ENCODE data around the gene SDR42E2.

SDR42E2 gene

DNA sequence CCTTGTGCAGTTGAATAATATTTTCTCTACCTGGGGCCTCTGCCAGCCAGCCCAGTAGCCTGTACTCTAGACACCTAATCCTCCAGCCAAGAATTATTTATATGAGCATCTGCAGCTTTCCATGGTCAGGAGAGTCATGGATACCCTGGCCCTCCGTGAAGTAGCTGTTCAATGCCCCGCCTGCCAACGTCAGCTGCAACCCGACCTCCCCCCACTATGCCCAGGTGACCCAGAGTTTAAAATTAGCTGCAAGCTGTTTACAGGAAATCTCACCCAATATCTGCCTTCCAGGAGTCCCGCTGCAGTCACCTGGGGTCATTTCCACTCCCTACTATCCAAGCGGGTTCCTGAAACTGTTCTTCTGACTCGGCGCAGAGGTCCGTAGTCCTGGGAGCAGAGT lies 12.3 kb downstream of the SDR42E2 start:
- DNase-seq (ENCODE audit: low read depth) = no peak
- TF ChIP-seq, protein P1, sequence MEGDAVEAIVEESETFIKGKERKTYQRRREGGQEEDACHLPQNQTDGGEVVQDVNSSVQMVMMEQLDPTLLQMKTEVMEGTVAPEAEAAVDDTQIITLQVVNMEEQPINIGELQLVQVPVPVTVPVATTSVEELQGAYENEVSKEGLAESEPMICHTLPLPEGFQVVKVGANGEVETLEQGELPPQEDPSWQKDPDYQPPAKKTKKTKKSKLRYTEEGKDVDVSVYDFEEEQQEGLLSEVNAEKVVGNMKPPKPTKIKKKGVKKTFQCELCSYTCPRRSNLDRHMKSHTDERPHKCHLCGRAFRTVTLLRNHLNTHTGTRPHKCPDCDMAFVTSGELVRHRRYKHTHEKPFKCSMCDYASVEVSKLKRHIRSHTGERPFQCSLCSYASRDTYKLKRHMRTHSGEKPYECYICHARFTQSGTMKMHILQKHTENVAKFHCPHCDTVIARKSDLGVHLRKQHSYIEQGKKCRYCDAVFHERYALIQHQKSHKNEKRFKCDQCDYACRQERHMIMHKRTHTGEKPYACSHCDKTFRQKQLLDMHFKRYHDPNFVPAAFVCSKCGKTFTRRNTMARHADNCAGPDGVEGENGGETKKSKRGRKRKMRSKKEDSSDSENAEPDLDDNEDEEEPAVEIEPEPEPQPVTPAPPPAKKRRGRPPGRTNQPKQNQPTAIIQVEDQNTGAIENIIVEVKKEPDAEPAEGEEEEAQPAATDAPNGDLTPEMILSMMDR (IDR thresholded peaks at IDR 0.05; ENCODE audit: insufficient read depth, low read depth, low read length, missing control alignments) = no peak
- no peak overlapping the region for H3K4me3 ChIP-seq (ENCODE audit: low read length)

DNA sequence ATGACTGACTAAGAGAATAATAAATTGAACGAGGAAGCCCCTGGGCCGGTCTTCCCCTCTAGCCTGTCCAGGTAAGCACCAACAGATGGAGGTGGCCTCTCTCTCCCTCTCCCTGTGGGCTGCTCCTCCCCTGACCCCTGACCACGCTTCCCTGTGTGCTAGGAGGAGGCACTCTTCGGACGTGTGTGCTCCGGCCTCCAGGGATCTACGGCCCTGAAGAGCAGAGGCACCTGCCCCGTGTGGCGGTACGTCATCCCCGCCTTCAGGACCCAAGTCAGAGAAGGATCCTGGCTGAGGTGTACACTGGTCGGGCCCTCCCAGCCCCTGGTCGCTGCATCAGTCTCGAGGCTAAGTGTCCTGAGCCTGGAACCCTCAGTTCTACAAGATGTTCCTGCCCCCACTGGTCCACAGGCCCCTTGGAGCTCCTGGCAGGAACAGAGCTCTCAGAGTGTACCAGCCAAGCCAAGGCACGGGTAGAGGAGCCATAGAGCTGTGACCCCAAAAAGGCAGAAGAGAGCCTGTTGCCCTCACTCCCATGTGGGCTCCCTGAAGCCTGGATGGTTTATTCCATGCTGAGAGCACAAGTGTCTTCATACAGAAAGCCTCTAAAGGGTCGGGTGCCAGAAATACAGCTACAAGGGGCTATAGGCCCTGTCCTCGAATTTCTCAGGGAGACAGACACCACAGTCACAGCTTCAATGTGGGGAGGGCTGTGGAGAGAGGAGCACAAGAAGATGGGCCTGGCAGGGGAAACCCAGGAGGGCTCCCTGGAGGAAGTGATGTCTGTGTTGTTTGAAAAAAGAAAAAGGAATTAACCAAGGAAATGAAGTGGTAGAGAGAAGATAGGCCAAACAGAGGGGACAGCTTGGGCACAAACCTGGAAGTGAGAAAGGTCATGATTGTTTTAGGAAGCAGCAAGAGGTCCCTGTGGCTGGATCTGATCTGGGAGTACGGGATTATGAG lies 15.9 kb downstream of the SDR42E2 start:
- TF ChIP-seq, protein P1 (IDR thresholded peaks at IDR 0.05; ENCODE audit: insufficient read depth, low read depth, low read length, missing control alignments) = no peak
- DNase-seq (ENCODE audit: low read depth) = no peak
- H3K4me3 ChIP-seq (ENCODE audit: low read length) = no peak overlapping the region

DNA sequence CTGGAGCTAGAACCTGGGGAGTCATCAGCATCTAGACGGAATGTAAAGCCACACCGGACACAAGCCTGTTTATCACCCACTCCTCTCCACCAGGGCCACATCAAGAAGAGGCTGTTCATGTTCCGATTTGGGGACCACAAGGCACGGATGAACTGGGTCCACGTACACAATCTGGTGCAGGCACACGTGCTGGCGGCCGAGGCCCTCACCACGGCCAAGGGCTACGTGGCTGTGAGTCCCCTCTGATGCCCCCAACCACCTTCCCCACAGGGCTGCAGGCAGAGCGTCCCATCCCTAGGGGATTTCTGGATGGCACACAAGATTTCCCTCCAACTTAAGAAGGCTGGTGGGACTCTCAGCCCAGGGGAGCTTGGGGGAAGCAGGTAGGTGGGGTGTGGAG lies 19.1 kb downstream of the SDR42E2 start:
- H3K4me3 ChIP-seq (ENCODE audit: low read length) = no peak overlapping the region
- TF ChIP-seq, protein P1 (IDR thresholded peaks at IDR 0.05; ENCODE audit: insufficient read depth, low read depth, low read length, missing control alignments) = no peak
- no peak for DNase-seq (ENCODE audit: low read depth)

DNA sequence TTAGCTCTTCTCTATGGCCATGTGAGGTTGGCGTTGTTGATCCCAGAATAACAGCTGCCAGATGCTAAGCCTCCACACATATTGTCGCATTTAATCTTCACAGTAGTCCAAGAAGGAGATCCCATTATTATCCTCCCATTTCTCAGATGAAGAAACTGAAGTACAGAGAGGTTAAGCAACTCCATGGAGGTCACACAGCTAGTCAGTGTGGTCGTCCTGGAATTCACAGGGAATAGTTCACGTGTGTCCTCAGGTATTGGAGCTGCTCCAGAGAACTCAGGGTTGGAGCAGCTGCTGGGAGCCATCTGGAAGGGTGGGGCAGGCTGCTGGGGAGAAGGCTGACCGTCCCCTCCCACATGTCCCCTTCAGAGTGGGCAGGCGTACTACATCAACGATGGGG lies 19.5 kb downstream of the SDR42E2 start:
- TF ChIP-seq, protein P1 (IDR thresholded peaks at IDR 0.05; ENCODE audit: insufficient read depth, low read depth, low read length, missing control alignments) = no peak
- no peak overlapping the region for H3K4me3 ChIP-seq (ENCODE audit: low read length)
- DNase-seq (ENCODE audit: low read depth) = no peak

DNA sequence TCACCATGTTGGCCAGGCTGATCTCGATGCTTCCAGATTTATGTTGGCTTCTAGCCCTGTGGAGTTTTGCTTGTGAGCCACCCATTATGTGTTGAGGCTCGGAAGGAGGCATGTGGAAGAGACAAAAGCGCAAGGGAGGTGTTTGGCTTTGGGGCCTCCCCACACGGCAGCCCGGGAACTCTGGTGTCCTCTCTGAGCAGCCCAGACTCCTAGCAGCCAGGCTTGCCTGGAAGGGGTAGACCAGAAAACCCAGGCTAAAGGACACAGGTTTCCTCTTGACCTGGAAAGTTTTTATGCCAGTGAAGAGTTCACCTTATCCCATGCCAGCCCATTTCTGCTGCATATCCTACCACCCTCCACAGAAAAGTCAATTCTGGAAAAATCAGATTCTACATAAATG lies 21.0 kb downstream of the SDR42E2 start:
- no peak for DNase-seq (ENCODE audit: low read depth)

DNA sequence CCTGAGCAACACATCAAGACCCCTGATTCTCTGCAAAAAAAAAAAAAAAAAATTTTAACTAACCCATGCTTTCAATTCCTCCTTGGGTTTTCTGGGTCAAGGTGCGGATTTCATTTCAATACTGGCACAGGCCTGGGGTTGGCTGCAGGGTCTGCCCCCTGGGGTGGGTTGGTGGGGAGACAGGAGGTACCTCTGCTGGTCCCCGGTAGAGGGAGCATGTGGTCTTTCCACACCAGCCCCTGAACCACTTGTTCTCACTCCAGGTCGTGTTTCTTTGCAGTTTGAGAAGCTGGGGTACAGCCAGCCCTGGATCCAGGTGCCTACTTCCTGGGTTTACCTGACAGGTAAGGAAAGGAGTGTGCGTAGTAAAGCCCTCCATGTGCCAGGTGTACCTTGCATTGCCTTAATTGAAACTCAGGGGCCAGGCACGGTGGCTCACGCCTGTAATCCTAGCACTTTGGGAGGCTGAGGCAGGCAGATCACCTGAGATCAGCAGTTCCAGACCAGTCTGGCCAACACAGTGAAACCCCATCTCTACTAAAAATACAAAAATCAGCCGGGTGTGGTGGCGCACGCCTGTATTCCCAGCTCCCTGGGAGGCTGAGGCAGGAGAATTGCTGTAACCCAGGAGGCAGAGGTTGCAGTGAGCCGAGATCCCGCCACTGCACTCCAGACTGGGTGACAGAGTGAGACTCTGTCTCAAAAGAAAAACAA lies 21.8 kb downstream of the SDR42E2 start:
- no peak for DNase-seq (ENCODE audit: low read depth)
- no peak overlapping the region for H3K4me3 ChIP-seq (ENCODE audit: low read length)
- TF ChIP-seq, protein P1 (IDR thresholded peaks at IDR 0.05; ENCODE audit: insufficient read depth, low read depth, low read length, missing control alignments) = peak; percentile 11

More for the DNA sequence above, 21.0 kb downstream of the SDR42E2 start:
- TF ChIP-seq, protein P1 (IDR thresholded peaks at IDR 0.05; ENCODE audit: insufficient read depth, low read depth, low read length, missing control alignments) = no peak
- no peak overlapping the region for H3K4me3 ChIP-seq (ENCODE audit: low read length)
